K562 (cell line): Measurements from ENCODE around the gene JRKL. TPM values are rescaled to one million over a fixed set of nuclear protein-coding genes. Genes with fewer than 3 reads are reported as not detected.

ENCODE experiments used
- CBX3 ChIP-seq, 2 experiments: IDR thresholded peaks; 1 replicate in 1 of 2; 2 replicates in 1 of 2; pipeline ENCODE4 v1.6.1; 2012; ENCODE audit warnings: inconsistent platforms in 2 of 2, low read length in 2 of 2, borderline replicate concordance in 1 of 2, control low read depth in 1 of 2
- CHD1 ChIP-seq: fragments of 200-600 bp; sonication (generic); IDR thresholded peaks from one replicate; pipeline ENCODE4 v1.6.1; 2012; ENCODE audit warnings: mild to moderate bottlenecking, moderate library complexity, low read length, inconsistent platforms
- ELF1 ChIP-seq: fragments of 200-800 bp; sonication (Bioruptor generic); IDR thresholded peaks from 2 replicates; pipeline ENCODE4 v1.6.1; 2016; ENCODE audit warnings: missing genetic modification characterization, missing compliant biosample characterization
- EP300 ChIP-seq: IDR thresholded peaks from 2 replicates; pipeline ENCODE4 v1.6.1; 2012; ENCODE audit warnings: low read length, improper control_type of control experiment
- ERF ChIP-seq: fragments of 450-650 bp; formaldehyde crosslinking; IDR thresholded peaks from 2 replicates; pipeline ENCODE4 v1.4.0; 2020; ENCODE audit warnings: mild to moderate bottlenecking, mixed read lengths
- FOXK1 ChIP-seq: sonication (generic); formaldehyde crosslinking; IDR thresholded peaks from 2 replicates; pipeline ENCODE4 v1.8.0; 2022; ENCODE audit warnings: missing genetic modification reagents, mild to moderate bottlenecking, borderline replicate concordance
- HCFC1 ChIP-seq: IDR thresholded peaks from 2 replicates; pipeline ENCODE4 v1.6.1; 2012; ENCODE audit warnings: low read depth, low read length, improper control_type of control experiment
- HNRNPL ChIP-seq: fragments of 200-400 bp; formaldehyde crosslinking; IDR thresholded peaks from 2 replicates; pipeline ENCODE4 v1.6.1; 2017; ENCODE audit warnings: low read depth, mild to moderate bottlenecking, low read length
- PRPF4 ChIP-seq: fragments of 200-400 bp; formaldehyde crosslinking; IDR thresholded peaks from one replicate; pipeline ENCODE4 v1.6.1; 2017; ENCODE audit warnings: low read length, low read depth, mild to moderate bottlenecking; ENCODE audit not compliant: insufficient read depth, poor library complexity, severe bottlenecking
- SIN3B ChIP-seq: fragments of 450-650 bp; IDR thresholded peaks from 2 replicates; pipeline ENCODE4 v1.6.1; 2017; ENCODE audit warnings: low read depth, mild to moderate bottlenecking, moderate library complexity
- SMAD4 ChIP-seq: fragments of 250-450 bp; sonication (Bioruptor Pico); conservative IDR thresholded peaks from 2 replicates; pipeline ENCODE4 v1.8.0; 2021; ENCODE audit warnings: inconsistent platforms, mild to moderate bottlenecking, moderate library complexity
- SMARCA4 ChIP-seq: fragments of 450-650 bp; IDR thresholded peaks from 2 replicates; pipeline ENCODE4 v1.6.1; 2016
- SMARCA5 ChIP-seq: fragments of 450-650 bp; IDR thresholded peaks from 2 replicates; pipeline ENCODE4 v1.6.1; 2016
- SP1 ChIP-seq: sonication (generic); formaldehyde crosslinking; IDR thresholded peaks from 2 replicates; pipeline ENCODE4 v1.8.1; 2022; ENCODE audit warnings: mild to moderate bottlenecking, missing genetic modification reagents
- TAF15 ChIP-seq: fragments of 200-400 bp; formaldehyde crosslinking; IDR thresholded peaks from 2 replicates; pipeline ENCODE4 v1.6.1; 2017; ENCODE audit warnings: mild to moderate bottlenecking, low read depth, low read length, moderate library complexity
- TAF7 ChIP-seq: fragments of 450-650 bp; IDR thresholded peaks from 2 replicates; pipeline ENCODE4 v1.6.1; 2016; ENCODE audit warnings: missing genetic modification characterization, missing compliant biosample characterization
- ZBTB49 ChIP-seq: sonication (generic); formaldehyde crosslinking; IDR thresholded peaks from 2 replicates; pipeline ENCODE4 v1.8.0; 2022; ENCODE audit warnings: missing genetic modification reagents, mild to moderate bottlenecking, borderline replicate concordance
- ZNF561 ChIP-seq: fragments of 450-650 bp; formaldehyde crosslinking; conservative IDR thresholded peaks from 2 replicates; pipeline ENCODE4 v1.4.0; 2020; ENCODE audit warnings: mild to moderate bottlenecking, moderate library complexity
- ZSCAN32 ChIP-seq: fragments of 450-650 bp; formaldehyde crosslinking; IDR thresholded peaks from 2 replicates; pipeline ENCODE4 v1.4.0; 2020; ENCODE audit warnings: mild to moderate bottlenecking, moderate library complexity
- polyA plus RNA-seq, 8 experiments: library from polyadenylated mRNA; depleted of rRNA in 4 of 8; stranded (reverse) in 5 of 8; unstranded in 3 of 8; fragments of >200 nt; fragmentation: Nextera tagmentation in 2 of 8; fragmentation: Illumina TruSeq in 1 of 8; extraction: Ambion mirVana in 2 of 8; extraction: Trizol in 1 of 8; gene quantifications; 2 replicates each; pipeline versions ENCODE4 v1.2.1 to v1.2.3, GENCODE V29; 2011 to 2014; ENCODE audit warnings: inconsistent platforms in 1 of 8, missing spikeins in 1 of 8
- total RNA-seq, 7 experiments: library from RNA; depleted of rRNA in 6 of 7; stranded (reverse); fragments of >200 nt in 6 of 7; fragmentation: Illumina TruSeq in 2 of 7; extraction: Trizol in 2 of 7; gene quantifications; 2 replicates each; pipeline versions ENCODE4 v1.2.1 to v1.2.3, GENCODE V29; 2011 to 2021; ENCODE audit warnings: low replicate concordance in 1 of 7
- TF ChIP-seq, protein P1 (sequence below): sonication (generic); formaldehyde crosslinking; IDR thresholded peaks from 2 replicates; pipeline ENCODE4 v1.8.0; 2022; ENCODE audit warnings: mild to moderate bottlenecking, missing genetic modification reagents
- TF ChIP-seq, protein P2 (sequence below): fragments of 450-650 bp; IDR thresholded peaks from 2 replicates; pipeline ENCODE4 v1.6.1; 2017; ENCODE audit warnings: mild to moderate bottlenecking, moderate library complexity

JRKL gene
- total and polyA plus RNA-seq, 9 of the 15 experiments (the other 6 are each of a cell fraction or from before 2014, with no cell fraction given), result 4.5 to 14.8 (median 8.5) TPM

- TF ChIP-seq ELF1 (peak; percentile 75; the same call in 1 of the 2 replicates), ZNF561 (no peak), TAF15 (no peak), SP1 (peak; percentile 93), FOXK1 (CRISPR knock-in tag) (peak; percentile 86; the same call in 1 of the 2 replicates), ZSCAN32 (CRISPR knock-in tag) (no peak), CHD1 (no peak), SMARCA4 (no peak), SMAD4 (0 out of 2 replicates have a peak, but pooled peaks have one; percentile 19), ZBTB49 (CRISPR knock-in tag) (no peak), SIN3B (no peak), ERF (0 out of 2 replicates have a peak, but pooled peaks have one; percentile 28), EP300 (no peak; the same call in 1 of the 2 replicates), HCFC1 (peak; percentile 17; the same call in 1 of the 2 replicates), PRPF4 (no peak), TAF7 (tag) (peak; percentile 16; the same call in 1 of the 2 replicates), HNRNPL (no peak), CBX3 (IDR thresholded peaks at IDR 0.05; ENCODE audit: borderline replicate concordance in 1 of 2, low read length in 2 of 2) (peak in 1 of 2 experiments; percentile 52; a peak in 1 of 3 replicates), SMARCA5 (no peak)
- TF ChIP-seq, protein P1, sequence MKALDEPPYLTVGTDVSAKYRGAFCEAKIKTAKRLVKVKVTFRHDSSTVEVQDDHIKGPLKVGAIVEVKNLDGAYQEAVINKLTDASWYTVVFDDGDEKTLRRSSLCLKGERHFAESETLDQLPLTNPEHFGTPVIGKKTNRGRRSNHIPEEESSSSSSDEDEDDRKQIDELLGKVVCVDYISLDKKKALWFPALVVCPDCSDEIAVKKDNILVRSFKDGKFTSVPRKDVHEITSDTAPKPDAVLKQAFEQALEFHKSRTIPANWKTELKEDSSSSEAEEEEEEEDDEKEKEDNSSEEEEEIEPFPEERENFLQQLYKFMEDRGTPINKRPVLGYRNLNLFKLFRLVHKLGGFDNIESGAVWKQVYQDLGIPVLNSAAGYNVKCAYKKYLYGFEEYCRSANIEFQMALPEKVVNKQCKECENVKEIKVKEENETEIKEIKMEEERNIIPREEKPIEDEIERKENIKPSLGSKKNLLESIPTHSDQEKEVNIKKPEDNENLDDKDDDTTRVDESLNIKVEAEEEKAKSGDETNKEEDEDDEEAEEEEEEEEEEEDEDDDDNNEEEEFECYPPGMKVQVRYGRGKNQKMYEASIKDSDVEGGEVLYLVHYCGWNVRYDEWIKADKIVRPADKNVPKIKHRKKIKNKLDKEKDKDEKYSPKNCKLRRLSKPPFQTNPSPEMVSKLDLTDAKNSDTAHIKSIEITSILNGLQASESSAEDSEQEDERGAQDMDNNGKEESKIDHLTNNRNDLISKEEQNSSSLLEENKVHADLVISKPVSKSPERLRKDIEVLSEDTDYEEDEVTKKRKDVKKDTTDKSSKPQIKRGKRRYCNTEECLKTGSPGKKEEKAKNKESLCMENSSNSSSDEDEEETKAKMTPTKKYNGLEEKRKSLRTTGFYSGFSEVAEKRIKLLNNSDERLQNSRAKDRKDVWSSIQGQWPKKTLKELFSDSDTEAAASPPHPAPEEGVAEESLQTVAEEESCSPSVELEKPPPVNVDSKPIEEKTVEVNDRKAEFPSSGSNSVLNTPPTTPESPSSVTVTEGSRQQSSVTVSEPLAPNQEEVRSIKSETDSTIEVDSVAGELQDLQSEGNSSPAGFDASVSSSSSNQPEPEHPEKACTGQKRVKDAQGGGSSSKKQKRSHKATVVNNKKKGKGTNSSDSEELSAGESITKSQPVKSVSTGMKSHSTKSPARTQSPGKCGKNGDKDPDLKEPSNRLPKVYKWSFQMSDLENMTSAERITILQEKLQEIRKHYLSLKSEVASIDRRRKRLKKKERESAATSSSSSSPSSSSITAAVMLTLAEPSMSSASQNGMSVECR, result peak; percentile 26; the same call in 1 of the 2 replicates
- TF ChIP-seq, protein P2, sequence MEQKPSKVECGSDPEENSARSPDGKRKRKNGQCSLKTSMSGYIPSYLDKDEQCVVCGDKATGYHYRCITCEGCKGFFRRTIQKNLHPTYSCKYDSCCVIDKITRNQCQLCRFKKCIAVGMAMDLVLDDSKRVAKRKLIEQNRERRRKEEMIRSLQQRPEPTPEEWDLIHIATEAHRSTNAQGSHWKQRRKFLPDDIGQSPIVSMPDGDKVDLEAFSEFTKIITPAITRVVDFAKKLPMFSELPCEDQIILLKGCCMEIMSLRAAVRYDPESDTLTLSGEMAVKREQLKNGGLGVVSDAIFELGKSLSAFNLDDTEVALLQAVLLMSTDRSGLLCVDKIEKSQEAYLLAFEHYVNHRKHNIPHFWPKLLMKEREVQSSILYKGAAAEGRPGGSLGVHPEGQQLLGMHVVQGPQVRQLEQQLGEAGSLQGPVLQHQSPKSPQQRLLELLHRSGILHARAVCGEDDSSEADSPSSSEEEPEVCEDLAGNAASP, result no peak
Measured at GRCh38 chr11:96389720-96390487, at the start of gene JRKL, which contains the start of gene CCDC82 (continued).
